Measurements from ENCODE around the gene GEMIN7. TPM values are rescaled to one million over a fixed set of nuclear protein-coding genes. Genes with fewer than 3 reads are reported as not detected.
A peak's percentile ranks its signal among the peaks of the same experiment; 100 is the strongest.
"Not testable (repeated sequence)": the region's sequence is repeated elsewhere in the genome, so short reads cannot be mapped to it uniquely, and the experiment has no call there.

GEMIN7 gene
- total RNA-seq, 1 donor from 2014 or later, result 16.1 TPM

DNA sequence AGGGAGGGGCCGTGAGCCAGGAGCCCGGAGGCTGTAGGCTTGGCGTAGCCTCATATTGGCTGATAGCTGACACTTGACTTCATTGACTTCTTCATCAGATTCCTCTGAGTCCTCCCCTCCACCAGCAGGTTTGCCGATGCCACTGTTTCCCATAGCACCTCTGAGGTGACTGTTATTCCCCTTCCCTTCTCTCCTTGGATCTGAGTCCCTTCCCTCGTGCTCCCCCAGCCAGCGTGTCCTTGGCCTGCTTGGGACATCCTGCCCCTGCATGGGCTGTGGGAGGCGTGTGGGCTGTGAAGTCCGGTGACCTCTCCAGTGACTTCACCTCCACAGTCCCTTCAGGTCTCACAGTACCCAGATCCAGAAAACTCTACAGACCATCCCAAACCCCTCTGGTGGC, 22.7 kb downstream of the GEMIN7 start:
- Histone ChIP-seq H3K36me3 (no peaks in the 10 kb centered on the region), H3K4me1 (peaks cover 52% of the 10 kb centered on the region), H3K27ac (no peak overlapping the region), H3K9me3 (no peaks in the 10 kb centered on the region), H3K4me3 (no peak overlapping the region), H3K27me3 (ENCODE audit: low read depth) (no peaks in the 10 kb centered on the region)
- no peak for TF ChIP-seq CTCF (IDR thresholded peaks at IDR 0.05)
- intact Hi-C loops (cut with DNase I), result no loop called here
- DNase-seq (no peak), ATAC-seq (no peak)

DNA sequence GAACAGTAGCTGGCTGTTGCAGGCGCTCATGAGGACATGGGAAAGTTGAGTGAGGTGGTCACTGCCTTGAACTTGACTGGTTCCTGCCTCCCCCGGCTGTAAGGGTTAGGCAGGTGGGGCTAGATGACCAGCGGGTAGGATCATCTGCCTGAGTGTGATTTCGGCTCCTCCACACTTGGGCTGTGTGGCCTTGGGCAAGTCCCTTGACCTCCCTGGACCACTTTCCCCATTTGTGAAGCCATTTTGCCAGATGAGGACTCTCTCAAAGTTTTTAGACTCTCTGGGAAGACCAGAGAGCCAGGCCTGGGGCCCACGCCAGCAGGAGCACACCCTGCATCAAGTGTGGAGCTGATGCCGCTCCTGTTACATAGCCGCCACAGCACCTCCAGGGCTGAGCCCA, 23.4 kb downstream of the GEMIN7 start:
- H3K4me3 ChIP-seq, result no peak overlapping the region
- DNase-seq (no peak), ATAC-seq (no peak)
- no peak for TF ChIP-seq CTCF (IDR thresholded peaks at IDR 0.05)
- H3K27ac ChIP-seq, result no peak overlapping the region
- peaks cover 50% of the 10 kb centered on the region for H3K4me1 ChIP-seq
- no peaks in the 10 kb centered on the region for H3K36me3 ChIP-seq
- intact Hi-C loops (cut with DNase I), result no loop called here
- no peaks in the 10 kb centered on the region for H3K27me3 ChIP-seq (ENCODE audit: low read depth)
- H3K9me3 ChIP-seq, result no peaks in the 10 kb centered on the region

GRCh38 chr19:45103156-45103507, 24.1 kb downstream of the GEMIN7 start:
- Histone ChIP-seq H3K27ac (no peak overlapping the region), H3K4me3 (peak overlapping the region; percentile 33), H3K4me1 (peaks cover 43% of the 10 kb centered on the region), H3K9me3 (no peaks in the 10 kb centered on the region), H3K27me3 (ENCODE audit: low read depth) (no peaks in the 10 kb centered on the region), H3K36me3 (no peaks in the 10 kb centered on the region)
- DNase-seq (peak; percentile 65), ATAC-seq (peak; percentile 22 to 56)
- intact Hi-C loops (cut with DNase I), result no loop called here
- no peak for TF ChIP-seq CTCF (IDR thresholded peaks at IDR 0.05)

DNA sequence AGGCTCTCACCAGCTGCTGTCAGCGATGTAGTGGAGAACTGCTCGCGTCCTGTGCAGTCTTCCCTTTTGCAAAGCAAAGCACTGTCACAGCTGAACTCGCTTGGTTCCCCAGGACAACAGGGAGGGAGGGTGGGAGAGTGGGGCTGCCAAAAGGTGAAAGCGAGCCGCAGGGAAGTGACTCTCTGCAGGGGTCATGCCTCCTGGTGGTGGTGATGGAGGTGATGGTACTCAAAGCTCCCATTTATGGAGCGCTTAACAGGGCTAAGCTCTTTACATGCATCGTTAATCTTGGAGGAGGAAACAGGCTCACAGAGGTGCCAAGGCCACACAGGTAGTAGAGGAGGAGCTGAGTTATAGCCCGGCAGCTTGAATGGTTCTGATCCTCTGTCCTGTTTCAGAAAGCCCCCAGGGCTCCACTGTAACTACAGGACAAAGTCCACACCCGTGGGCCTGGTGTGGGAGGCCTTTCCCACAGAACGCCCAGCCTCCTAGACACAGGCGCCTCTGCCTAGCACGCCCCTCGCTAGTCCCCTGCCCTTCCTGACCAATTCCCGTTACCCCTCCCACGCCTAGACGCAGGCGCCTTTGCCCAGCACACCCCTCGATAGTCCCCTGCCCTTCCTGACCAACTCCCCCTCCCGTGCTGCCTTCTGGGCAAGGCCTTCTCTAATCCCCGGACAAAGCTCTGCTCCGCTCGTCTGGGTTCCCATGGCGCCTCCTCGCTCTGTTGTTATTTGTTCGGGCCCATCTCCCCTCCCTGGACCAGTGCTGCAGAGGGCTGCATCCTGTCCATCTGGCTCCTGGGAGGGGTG, 24.7 kb downstream of the GEMIN7 start:
- Histone ChIP-seq H3K36me3 (no peaks in the 10 kb centered on the region), H3K9me3 (no peaks in the 10 kb centered on the region), H3K27me3 (ENCODE audit: low read depth) (no peaks in the 10 kb centered on the region), H3K27ac (no peak overlapping the region), H3K4me1 (peaks cover 38% of the 10 kb centered on the region), H3K4me3 (peak overlapping the region; percentile 33)
- no peak for DNase-seq
- intact Hi-C loops (cut with DNase I), result no loop called here
- TF ChIP-seq CTCF (IDR thresholded peaks at IDR 0.05), result no peak
- ATAC-seq, result peak; percentile 6 to 17

DNA sequence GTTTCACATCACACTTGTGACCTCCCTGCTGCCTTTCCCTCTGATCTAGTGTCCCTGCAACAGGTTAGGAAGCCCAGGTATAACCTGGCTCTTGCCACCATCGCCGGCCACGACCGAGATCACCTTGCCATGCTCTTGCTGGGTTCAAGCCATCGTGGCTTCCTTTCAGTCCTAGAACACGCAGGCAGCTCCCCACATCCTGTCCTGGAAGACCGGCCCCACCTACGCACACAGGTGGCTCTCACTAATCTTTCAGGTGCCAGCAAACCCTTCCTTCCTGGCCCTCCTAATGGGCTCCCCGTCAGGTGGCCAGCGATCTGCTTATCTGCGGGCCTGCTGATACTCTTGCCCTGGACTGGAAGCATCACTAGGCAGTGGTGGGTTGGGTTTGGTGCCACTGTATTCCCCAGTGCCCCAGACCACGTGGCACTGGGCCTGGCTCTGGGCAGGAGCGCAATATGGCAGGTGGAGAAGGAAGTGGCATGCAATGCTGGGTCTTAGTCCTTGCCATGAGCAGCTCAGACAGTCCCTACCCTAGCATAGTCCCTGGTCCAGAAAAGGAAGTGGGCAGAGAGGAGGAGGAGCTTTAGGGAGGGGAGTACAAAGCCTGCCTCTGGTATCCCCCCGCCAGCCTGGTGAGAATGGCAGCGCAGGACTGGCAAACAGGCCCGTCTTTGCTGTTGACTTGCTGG, 25.7 kb downstream of the GEMIN7 start:
- intact Hi-C loops (cut with DNase I), result no loop called here
- Histone ChIP-seq H3K9me3 (no peaks in the 10 kb centered on the region), H3K27ac (no peak overlapping the region), H3K4me1 (peaks cover 31% of the 10 kb centered on the region), H3K36me3 (no peaks in the 10 kb centered on the region), H3K27me3 (ENCODE audit: low read depth) (no peaks in the 10 kb centered on the region), H3K4me3 (no peak overlapping the region)
- DNase-seq, result no peak
- no peak for TF ChIP-seq CTCF (IDR thresholded peaks at IDR 0.05)
- ATAC-seq, result no peak

DNA sequence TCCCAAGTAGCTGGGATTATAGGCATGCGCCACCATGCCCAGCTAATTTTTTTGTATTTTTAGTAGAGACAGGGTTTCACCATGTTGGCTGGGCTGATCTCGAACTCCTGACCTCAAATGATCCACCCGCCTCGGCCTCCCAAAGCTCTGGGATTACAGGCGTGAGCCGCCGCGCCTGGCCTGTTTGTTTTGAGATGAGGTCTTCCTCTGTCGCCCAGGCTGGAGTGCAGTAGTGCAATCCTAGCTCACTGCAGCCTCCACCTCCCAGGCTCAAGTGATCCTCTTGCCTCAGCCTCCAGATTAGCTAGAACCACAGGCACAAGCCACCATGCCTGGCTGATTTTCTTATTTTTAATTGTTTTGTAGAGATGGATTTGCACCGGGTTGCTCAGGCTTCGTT, 27.3 kb downstream of the GEMIN7 start:
- H3K27me3 ChIP-seq (ENCODE audit: low read depth); ATAC-seq; H3K4me3 ChIP-seq; H3K9me3 ChIP-seq; H3K36me3 ChIP-seq; intact Hi-C loops (cut with DNase I); H3K27ac ChIP-seq; DNase-seq: not testable (repeated sequence)
- peaks cover 31% of the 10 kb centered on the region for H3K4me1 ChIP-seq

All from lower lobe of right lung (tissue), 2 donors.